Measurements from ENCODE around the gene SLAMF7.
"Not testable (repeated sequence)": the region's sequence is repeated elsewhere in the genome, so short reads cannot be mapped to it uniquely, and the experiment has no call there.

Gene SLAMF7

GRCh38 chr1:160777486-160778089, 38.5 kb downstream of the SLAMF7 start:
- peak in 3 of 5 experiments; percentile 26 to 63 (median 54) for DNase-seq

- DNase-seq: no peak
Observed at GRCh38 chr1:160778976-160779375, 39.9 kb downstream of the SLAMF7 start.

- peak in 2 of 5 experiments; percentile 24 to 39 for DNase-seq
Observed at GRCh38 chr1:160779626-160780397, 40.8 kb downstream of the SLAMF7 start.

DNA sequence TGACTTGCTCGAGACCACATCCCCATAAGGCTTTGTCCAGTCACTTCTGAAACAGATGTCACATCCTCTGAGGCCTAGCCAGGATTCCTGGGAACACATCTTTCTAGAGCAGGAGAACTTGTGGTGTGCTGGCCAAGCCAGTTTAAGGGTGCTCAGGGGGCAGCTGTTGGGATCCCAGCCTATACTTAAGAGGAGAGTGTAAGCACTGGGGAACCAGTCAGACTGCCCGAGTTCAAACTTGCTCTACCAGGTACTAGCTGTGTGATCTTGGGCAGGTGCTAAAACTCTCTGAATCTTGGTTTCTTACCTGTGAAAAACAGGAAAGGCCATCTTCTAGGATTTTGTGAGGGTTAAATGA, 41.3 kb downstream of the SLAMF7 start:
- no peak for DNase-seq

GRCh38 chr1:160781186-160781766, 42.2 kb downstream of the SLAMF7 start:
- DNase-seq: no peak

DNA sequence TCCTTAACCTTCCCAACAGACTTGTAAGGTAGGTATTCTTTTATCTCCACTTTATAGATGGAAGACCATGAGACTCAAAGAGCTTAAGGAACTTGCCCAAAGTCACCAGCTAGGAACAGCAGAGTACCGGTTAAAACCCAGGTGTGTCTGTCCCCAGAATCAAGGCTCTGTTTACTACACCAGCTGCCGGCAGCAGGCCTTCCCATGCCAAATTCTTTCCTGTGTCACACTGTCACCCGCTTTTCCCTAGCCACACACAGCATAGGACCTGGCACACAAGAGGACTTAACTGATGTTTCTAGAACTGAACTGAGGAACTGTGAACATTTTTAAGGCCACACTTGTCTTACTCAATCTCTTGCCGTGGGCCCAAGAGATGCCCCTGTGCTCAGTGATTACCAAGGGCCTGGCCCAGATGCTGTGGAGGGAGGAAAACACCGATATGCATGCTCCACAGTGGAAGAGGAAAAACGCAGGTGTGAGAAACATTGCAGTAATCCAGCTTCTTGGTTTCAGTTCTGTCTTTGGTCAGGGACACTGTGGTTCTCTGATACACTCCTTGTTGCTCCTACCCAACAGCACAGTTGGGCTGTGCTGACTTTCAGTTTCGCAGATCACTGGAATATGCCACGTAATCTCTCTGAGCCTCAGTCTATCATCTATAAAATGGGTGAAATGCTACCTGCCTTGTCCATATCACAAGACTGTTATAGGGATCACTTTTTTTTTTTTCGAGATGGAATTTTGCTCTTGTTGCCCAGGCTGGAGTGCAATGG, 43.1 kb downstream of the SLAMF7 start:
- DNase-seq: peak in 1 of 5 experiments; percentile 91

- DNase-seq: not testable (repeated sequence)
Observed at GRCh38 chr1:160782988-160783765, 44.1 kb downstream of the SLAMF7 start.

- no peak for DNase-seq
Observed at GRCh38 chr1:160789051-160789701, 50.1 kb downstream of the SLAMF7 start.

GRCh38 chr1:160789702-160790611, 50.9 kb downstream of the SLAMF7 start:
- DNase-seq: no peak

DNA sequence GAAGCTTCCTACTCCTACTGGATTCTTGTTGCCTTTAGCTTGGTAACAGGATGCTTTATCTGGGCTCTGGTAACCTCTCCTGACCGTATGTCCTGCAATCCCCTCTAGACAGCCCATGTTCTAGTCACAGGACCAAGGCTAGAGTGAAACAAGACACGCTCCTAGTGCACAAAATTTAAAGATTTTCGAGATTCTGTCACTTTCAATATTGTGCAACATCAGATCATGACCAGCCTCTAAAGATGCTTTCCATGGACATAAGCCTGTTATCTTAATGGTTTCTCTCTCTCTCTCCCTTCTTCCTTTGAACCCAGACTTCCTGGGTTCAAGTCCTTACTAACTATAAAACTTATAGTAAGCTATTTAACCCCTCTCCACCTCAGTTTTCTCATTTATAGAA, 55.3 kb downstream of the SLAMF7 start:
- DNase-seq: no peak

DNA sequence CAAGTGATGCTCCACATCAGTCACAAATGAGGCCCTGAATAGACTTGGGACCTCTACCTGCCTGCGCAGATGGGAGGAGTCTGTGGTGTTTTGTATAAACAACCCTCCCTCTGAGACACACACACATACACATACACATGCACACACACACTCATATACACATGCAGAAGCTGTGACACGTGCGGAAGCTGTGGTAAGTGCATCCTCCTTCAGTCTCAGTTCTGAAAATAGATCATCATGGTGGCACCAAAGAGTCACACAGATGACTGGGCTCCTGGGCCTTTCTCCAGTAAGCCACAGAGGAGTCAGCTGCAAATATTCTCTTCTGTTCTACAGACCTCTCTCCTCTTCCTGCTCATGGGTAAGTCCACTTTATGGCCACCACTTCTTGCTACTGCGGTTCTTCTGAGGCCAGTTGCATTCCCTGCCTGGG, 56.9 kb downstream of the SLAMF7 start, which contains the start of gene LY9:
Gene LY9 (plus strand): TSS at position 224 of the 433 bp plus-strand sequence. CDS start 14 bp downstream, at position 238.
- DNase-seq: peak; percentile 33 to 99 (median 74)

DNA sequence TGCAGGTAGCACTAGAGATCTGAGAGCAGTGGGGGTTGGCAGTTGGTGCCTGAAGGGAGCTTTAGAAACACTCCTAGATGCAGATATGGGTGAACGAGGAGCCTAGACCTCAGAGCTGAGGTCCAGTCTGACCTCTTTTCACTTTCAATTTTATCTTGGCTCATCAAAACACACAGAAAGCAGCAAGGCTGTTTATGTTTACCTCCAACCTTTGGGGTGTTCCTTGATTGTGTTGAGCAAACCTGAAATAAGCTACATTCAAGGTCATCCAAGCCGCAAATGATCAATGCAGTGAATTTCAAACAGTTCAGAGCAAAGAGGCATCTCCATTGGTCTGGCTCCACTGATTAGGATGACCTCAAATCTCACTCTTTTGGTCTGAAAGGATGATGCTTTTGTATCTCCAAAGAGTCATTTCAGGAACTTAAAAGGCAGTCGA, 58.2 kb downstream of the SLAMF7 start:
- DNase-seq: peak in 1 of 5 experiments; percentile 57

DNA sequence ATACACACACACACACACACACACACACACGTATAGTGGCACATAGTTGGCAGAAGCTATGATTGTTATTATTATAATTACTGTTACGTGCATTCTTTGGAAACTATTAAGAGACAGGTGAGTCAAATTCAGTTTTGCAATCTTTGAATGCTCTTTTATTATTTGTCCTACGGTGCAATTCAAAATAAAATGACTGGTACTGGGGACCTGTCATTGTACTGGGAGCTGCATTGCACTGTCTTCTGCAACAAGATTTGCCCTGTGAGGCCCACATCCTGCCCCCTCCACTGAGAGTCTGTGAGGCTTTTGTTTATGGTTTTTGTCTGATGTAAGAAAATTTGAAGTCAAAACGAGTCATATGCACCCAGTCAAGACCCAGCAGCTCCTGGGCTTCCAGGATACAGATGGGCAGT, 58.8 kb downstream of the SLAMF7 start:
- peak in 4 of 5 experiments; percentile 35 to 93 (median 42) for DNase-seq

- DNase-seq: no peak
Observed at GRCh38 chr1:160798439-160798838, 59.4 kb downstream of the SLAMF7 start.

DNA sequence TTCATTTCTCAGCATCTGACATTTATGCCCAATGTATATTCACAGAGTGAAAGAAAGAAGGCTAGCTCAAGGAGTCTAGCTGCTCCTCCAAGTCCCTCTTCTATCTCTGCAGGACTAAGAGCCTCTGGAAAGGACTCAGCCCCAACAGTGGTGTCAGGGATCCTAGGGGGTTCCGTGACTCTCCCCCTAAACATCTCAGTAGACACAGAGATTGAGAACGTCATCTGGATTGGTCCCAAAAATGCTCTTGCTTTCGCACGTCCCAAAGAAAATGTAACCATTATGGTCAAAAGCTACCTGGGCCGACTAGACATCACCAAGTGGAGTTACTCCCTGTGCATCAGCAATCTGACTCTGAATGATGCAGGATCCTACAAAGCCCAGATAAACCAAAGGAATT, 60.6 kb downstream of the SLAMF7 start:
- no peak for DNase-seq

- DNase-seq: no peak
Observed at GRCh38 chr1:160800142-160800541, 61.1 kb downstream of the SLAMF7 start.

DNA sequence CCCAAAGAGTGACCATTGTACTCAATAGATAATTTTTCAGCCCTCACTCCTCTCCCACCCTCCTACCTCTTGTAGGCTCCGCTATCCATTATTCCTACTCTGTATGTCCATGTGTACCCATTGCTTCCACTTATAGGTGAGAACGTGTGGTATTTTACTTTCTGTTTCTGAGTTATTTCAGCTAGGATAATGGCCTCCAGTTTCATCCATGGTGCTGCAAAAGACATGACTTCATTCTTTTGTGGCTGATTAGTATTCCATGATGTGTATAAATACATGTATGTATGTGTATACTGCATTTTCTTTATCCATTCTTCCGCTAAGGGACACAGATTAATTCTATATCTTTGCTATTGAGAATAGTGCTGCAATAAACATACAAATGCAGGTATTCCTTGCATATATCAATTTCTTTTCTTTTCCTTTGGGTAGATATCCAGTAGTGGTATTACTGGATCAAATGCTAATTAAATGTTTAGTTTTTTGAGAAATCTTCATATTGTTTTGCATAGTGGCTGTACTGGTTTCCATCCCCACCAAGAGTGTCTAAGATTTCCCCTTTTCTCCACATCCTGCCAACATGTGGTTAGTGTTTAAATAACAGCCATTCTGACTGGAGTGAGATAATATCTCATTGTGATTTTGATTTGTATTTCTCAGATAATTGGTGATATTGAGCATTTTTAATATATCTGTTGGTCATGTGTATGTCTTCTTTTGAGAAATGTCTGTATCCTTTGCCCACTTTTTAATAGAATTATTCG, 61.8 kb downstream of the SLAMF7 start:
- DNase-seq: peak in 2 of 5 experiments; percentile 33 to 80

- no peak for DNase-seq
Observed at GRCh38 chr1:160801836-160802580, 63.0 kb downstream of the SLAMF7 start.
